HEK293T (cell line): ENCODE results near the gene ARL14.
A peak's percentile ranks its signal among the peaks of the same experiment; 100 is the strongest.

Source experiments
- CTCF ChIA-PET: fragments of 350-600 bp; formaldehyde crosslinking; extraction: SDS; loops from one replicate; lab custom pipeline; 2021; ENCODE audit warnings: antibody characterized with exemption, inconsistent platforms; lab: Yijun Ruan, JAX
- POLR2A ChIA-PET: fragments of 350-600 bp; formaldehyde crosslinking; extraction: SDS; loops from one replicate; lab custom pipeline; 2020; ENCODE audit warnings: antibody characterized with exemption, inconsistent platforms; lab: Yijun Ruan, JAX
- DNase-seq: peaks from one replicate; pipeline ENCODE4 v3.0.0; 2012; ENCODE audit warnings: mixed read lengths; ENCODE audit errors: extremely low spot score
- ARNT ChIP-seq: fragments of 450-650 bp; IDR thresholded peaks from 2 replicates; pipeline ENCODE4 v1.6.1; 2017; ENCODE audit warnings: mild to moderate bottlenecking
- BHLHE40 ChIP-seq: fragments of 450-650 bp; IDR thresholded peaks from 2 replicates; pipeline ENCODE4 v1.6.1; 2016; ENCODE audit warnings: mild to moderate bottlenecking, moderate library complexity, borderline replicate concordance
- CTBP1 ChIP-seq: fragments of 450-650 bp; IDR thresholded peaks from 2 replicates; pipeline ENCODE4 v1.6.1; 2016; ENCODE audit warnings: borderline replicate concordance
- ELF4 ChIP-seq: fragments of 450-650 bp; IDR thresholded peaks from 2 replicates; pipeline ENCODE4 v1.6.1; 2017; ENCODE audit warnings: antibody characterized with exemption
- FOXA1 ChIP-seq: fragments of 450-650 bp; IDR thresholded peaks from 2 replicates; pipeline ENCODE4 v1.6.1; 2016; ENCODE audit warnings: mild to moderate bottlenecking
- FOXK2 ChIP-seq: fragments of 450-650 bp; IDR thresholded peaks from 2 replicates; pipeline ENCODE4 v1.6.1; 2016; ENCODE audit warnings: mild to moderate bottlenecking
- FOXM1 ChIP-seq: fragments of 450-650 bp; IDR thresholded peaks from 2 replicates; pipeline ENCODE4 v1.6.1; 2017; ENCODE audit warnings: mild to moderate bottlenecking, borderline replicate concordance
- HDGF ChIP-seq: fragments of 450-650 bp; IDR thresholded peaks from 2 replicates; pipeline ENCODE4 v1.6.1; 2017; ENCODE audit warnings: antibody characterized with exemption, borderline replicate concordance
- L3MBTL2 ChIP-seq: fragments of 450-650 bp; conservative IDR thresholded peaks from 2 replicates; pipeline ENCODE4 v1.6.1; 2016; ENCODE audit warnings: mild to moderate bottlenecking
- LEF1 ChIP-seq: fragments of 450-650 bp; IDR thresholded peaks from 2 replicates; pipeline ENCODE4 v1.6.1; 2017; ENCODE audit warnings: mild to moderate bottlenecking, borderline replicate concordance
- NFRKB ChIP-seq: fragments of 450-650 bp; IDR thresholded peaks from 2 replicates; pipeline ENCODE4 v1.6.1; 2016; ENCODE audit warnings: mild to moderate bottlenecking, moderate library complexity
- SP1 ChIP-seq: fragments of 450-650 bp; IDR thresholded peaks from 2 replicates; pipeline ENCODE4 v1.6.1; 2017
- SUZ12 ChIP-seq: fragments of 450-650 bp; IDR thresholded peaks from 2 replicates; pipeline ENCODE4 v1.6.1; 2016; ENCODE audit warnings: mild to moderate bottlenecking
- TARDBP ChIP-seq: fragments of 450-650 bp; IDR thresholded peaks from 2 replicates; pipeline ENCODE4 v1.6.1; 2016
- ZNF384 ChIP-seq: fragments of 450-650 bp; IDR thresholded peaks from 2 replicates; pipeline ENCODE4 v1.6.1; 2016
- TF ChIP-seq, protein P1 (sequence below): fragments of 450-650 bp; IDR thresholded peaks from 2 replicates; pipeline ENCODE4 v1.6.1; 2016

Gene ARL14

DNA sequence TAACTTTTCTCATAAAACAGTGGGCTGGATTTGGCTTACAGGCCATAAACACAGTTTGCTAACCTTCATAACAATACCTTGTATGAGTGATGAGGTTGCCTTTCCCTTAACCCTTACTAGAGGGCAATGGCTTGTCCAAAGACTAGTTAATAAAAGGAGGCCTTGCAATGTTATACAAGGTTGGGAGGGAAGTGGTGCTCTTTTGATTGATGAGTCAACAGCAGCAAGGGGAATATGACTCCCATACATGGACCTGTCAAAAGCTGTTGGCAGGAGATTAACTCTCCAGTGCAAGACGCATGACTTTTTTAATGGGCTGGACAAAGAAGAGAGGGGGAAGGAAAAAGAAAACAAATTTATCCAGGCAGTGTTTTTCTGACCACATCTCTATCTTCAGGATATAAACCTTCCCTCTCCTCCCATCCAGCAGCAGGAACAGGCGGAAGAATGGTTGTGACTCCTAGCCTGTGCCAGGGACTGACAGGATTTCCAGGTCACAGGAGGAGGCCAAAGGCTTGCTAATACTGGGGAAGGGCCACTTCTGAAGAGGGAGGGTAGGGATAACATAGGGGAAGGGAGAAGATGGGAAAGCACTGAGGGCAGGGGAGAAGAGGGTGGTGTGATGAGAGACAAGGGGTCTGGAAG lies 35.2 kb upstream of the ARL14 start:
- POLR2A ChIA-PET: no interaction called here
- TF ChIP-seq TARDBP: no peak
- peak; percentile 26; the same call in 1 of the 2 replicates for TF ChIP-seq LEF1
- TF ChIP-seq SUZ12: no peak
- no peak for TF ChIP-seq BHLHE40
- TF ChIP-seq ZNF384: no peak; the same call in 1 of the 2 replicates
- no peak for TF ChIP-seq ARNT
- TF ChIP-seq L3MBTL2: no peak
- TF ChIP-seq CTBP1: peak; percentile 92
- TF ChIP-seq FOXK2: no peak
- TF ChIP-seq, protein P1, sequence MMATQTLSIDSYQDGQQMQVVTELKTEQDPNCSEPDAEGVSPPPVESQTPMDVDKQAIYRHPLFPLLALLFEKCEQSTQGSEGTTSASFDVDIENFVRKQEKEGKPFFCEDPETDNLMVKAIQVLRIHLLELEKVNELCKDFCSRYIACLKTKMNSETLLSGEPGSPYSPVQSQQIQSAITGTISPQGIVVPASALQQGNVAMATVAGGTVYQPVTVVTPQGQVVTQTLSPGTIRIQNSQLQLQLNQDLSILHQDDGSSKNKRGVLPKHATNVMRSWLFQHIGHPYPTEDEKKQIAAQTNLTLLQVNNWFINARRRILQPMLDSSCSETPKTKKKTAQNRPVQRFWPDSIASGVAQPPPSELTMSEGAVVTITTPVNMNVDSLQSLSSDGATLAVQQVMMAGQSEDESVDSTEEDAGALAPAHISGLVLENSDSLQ: peak; percentile 95
- TF ChIP-seq ELF4: no peak
- no peak for TF ChIP-seq NFRKB
- peak; percentile 57; the same call in 1 of the 2 replicates for TF ChIP-seq FOXA1
- no peak for TF ChIP-seq HDGF
- TF ChIP-seq SP1: no peak
- no peak for TF ChIP-seq FOXM1
- CTCF ChIA-PET: interaction anchor here (1.8 kb wide), 1 partner anchor 44 kb away, joined by 6 read pairs; no protein-coding TSS in a partner anchor
- DNase-seq: peak; percentile 56

DNA sequence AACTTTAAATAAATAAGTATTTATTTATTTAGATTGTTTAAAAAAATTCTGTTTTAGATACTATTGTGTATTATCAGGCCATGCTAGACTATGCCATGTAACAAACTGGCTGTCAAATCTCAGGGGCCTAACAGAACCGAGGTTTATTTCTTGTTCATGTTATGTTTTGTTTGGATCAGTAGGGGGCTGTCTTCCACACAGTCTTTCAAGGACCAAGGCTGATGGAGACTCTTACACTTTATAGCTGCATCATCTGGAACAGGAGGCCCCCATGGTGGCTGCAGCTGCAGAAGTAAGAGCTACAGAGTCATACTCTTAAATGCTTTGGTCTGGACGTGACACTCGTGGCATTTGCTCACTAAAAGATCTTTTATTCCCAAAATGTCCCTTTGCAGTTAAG lies 33.0 kb upstream of the ARL14 start:
- POLR2A ChIA-PET: no interaction called here
- TF ChIP-seq ARNT (no peak), SP1 (no peak)
- no peak for DNase-seq
- CTCF ChIA-PET: interaction anchor here (0.7 to 1.1 kb wide), 4 partner anchors 22 to 877 kb away, joined by 3 to 4 read pairs (median 3); no protein-coding TSS in a partner anchor

DNA sequence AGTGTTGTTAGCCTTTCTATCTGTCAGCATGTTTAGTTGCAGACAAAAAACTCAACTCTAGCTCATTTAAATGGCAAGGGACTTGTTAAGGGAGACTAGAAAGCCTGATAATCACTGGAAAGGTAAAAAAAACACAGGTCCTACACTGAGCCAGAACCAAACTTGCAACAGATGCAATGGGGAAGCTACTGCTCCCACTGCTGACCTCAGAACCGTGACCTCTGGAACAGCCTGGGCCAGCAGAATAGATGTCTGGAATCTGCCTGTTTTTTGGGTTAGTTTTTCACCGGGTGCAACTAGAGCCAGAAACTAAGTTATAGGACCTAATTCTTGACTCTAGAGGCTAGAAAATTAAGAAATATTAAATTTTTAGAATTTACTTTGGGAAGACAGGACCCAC lies 32.5 kb upstream of the ARL14 start:
- no peak for DNase-seq
- ChIA-PET POLR2A (no interaction called here), CTCF (interaction anchor here (0.7 to 1.1 kb wide), 4 partner anchors 22 to 877 kb away, joined by 3 to 4 read pairs (median 3); no protein-coding TSS in a partner anchor)
- TF ChIP-seq NFRKB (no peak), TARDBP (no peak), ARNT (no peak), LEF1 (no peak), BHLHE40 (no peak), L3MBTL2 (no peak), FOXK2 (no peak), HDGF (no peak), ZNF384 (no peak), FOXA1 (no peak), FOXM1 (no peak), CTBP1 (no peak), SUZ12 (no peak), SP1 (no peak), ELF4 (no peak)
- TF ChIP-seq, protein P1: no peak

DNA sequence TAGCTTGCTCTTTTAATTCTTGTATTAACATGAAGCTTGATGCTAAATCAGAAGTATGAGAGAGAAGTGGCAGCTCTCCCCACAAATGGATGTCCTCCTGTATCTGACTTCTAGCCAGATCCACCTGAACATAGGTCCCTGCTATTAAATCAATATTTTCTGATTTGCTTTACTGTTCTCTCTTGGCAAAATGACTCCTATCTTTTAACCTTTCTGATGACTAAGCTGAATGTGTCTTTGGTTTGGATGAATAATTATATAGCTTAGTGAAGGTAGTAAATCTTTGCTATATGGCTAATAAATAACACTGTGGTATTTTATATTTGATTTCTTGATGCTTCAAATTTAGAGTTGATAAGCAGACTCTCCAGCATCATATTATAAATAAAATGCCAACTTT lies 28.3 kb upstream of the ARL14 start:
- TF ChIP-seq FOXK2 (no peak), TARDBP (no peak), CTBP1 (no peak)
- ChIA-PET POLR2A (no interaction called here), CTCF (no interaction called here)
- DNase-seq: no peak

DNA sequence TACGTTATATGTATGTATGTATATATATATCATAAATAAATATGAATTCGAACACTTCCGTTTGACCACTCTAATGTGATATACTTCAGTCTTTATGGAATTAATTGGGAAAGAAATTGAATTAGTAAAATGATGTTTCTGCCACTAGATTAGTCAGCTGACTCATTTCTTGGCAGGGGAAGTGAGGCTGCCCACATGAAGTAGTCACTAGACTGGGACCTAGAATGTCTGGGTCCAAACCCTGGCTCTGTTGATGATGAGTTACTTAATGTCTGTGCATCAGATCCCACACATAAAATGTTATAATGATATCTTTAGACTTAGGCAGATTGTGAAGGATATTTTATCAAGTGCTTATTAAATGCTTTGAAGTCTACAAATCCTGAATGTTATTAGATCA lies 27.4 kb upstream of the ARL14 start:
- ChIA-PET CTCF (no interaction called here), POLR2A (no interaction called here)
- DNase-seq: no peak
- TF ChIP-seq FOXK2: no peak
- TF ChIP-seq ARNT: no peak
- no peak for TF ChIP-seq FOXA1
- no peak for TF ChIP-seq L3MBTL2
- TF ChIP-seq TARDBP: no peak
- no peak for TF ChIP-seq ELF4
- TF ChIP-seq HDGF: no peak
- no peak for TF ChIP-seq LEF1
- TF ChIP-seq FOXM1: no peak
- no peak for TF ChIP-seq ZNF384
- no peak for TF ChIP-seq CTBP1
- TF ChIP-seq, protein P1: no peak
- no peak for TF ChIP-seq SP1
- no peak for TF ChIP-seq NFRKB
- TF ChIP-seq SUZ12: no peak
- TF ChIP-seq BHLHE40: no peak

DNA sequence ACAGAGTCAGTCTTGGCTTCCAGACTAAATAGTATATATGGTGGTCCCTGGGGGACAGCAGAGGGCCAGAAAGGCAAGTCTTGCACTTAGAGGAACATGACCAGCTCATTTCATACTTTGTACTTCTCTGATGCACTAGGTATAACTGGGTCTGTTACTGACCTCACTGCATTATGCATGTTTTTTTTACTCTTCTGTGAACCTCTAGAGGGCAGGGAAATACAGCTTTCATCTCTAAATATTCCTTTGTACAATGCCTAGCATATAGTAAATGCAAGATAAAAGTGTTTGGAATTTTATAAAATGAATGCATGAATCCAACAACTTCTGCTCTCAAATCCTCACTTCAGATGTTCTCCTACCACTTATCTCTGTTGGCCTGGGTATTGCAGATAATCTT lies 23.4 kb upstream of the ARL14 start:
- no peak for TF ChIP-seq TARDBP
- no peak for TF ChIP-seq SUZ12
- no peak for DNase-seq
- ChIA-PET CTCF (no interaction called here), POLR2A (no interaction called here)
